Spleen (tissue), 11 donors: ENCODE data around the gene NKAIN2. TPM values are rescaled to one million over a fixed set of nuclear protein-coding genes. Genes with fewer than 3 reads are reported as not detected.
"Not testable (repeated sequence)": the region's sequence is repeated elsewhere in the genome, so short reads cannot be mapped to it uniquely, and the experiment has no call there.

ENCODE experiments used
- DNase-seq: peaks from one replicate; pipeline ENCODE4 v3.0.0-alpha.2; 2020
- H3K27ac ChIP-seq, 8 donors: fragments of 200-600 bp; sonication (generic) in 7 of 8; 1 replicate in 4 of 8; 2 replicates in 4 of 8; pipeline versions ENCODE4 v1.5.0 to v1.8.0; 2016 to 2021; ENCODE audit warnings: inconsistent platforms in 4 of 8, mild to moderate bottlenecking in 4 of 8, moderate library complexity in 1 of 8
- H3K27me3 ChIP-seq, 7 donors: fragments of 200-600 bp; sonication (generic) in 6 of 7; replicated peaks in 1 of 7; 1 replicate in 4 of 7; 2 replicates in 3 of 7; pipeline versions ENCODE4 v1.5.0 to v1.8.0; 2016 to 2021; ENCODE audit warnings: inconsistent platforms in 3 of 7, mild to moderate bottlenecking in 1 of 7
- H3K36me3 ChIP-seq, 6 donors: fragments of 200-600 bp; sonication (generic) in 5 of 6; 1 replicate in 4 of 6; 2 replicates in 2 of 6; pipeline versions ENCODE4 v1.5.0 to v1.8.0; 2016 to 2021; ENCODE audit warnings: inconsistent platforms in 2 of 6
- H3K4me1 ChIP-seq, 6 donors: fragments of 200-600 bp; sonication (generic) in 5 of 6; 1 replicate in 3 of 6; 2 replicates in 3 of 6; pipeline versions ENCODE4 v1.5.0 to v1.8.0; 2016 to 2021; ENCODE audit warnings: inconsistent platforms in 3 of 6
- H3K4me3 ChIP-seq, 8 donors: fragments of 200-600 bp; sonication (generic) in 7 of 8; 1 replicate in 4 of 8; 2 replicates in 4 of 8; pipeline versions ENCODE4 v1.5.0 to v1.8.0; 2016 to 2021; ENCODE audit warnings: inconsistent platforms in 4 of 8, mild to moderate bottlenecking in 4 of 8, moderate library complexity in 2 of 8
- H3K9me3 ChIP-seq, 8 donors: fragments of 200-600 bp; sonication (generic) in 7 of 8; 1 replicate in 4 of 8; 2 replicates in 4 of 8; pipeline versions ENCODE4 v1.5.0 to v1.8.0; 2016 to 2021; ENCODE audit warnings: inconsistent platforms in 4 of 8
- CTCF ChIP-seq, 11 experiments: fragments of 200-600 bp in 7 of 11; fragments of 450-650 bp in 4 of 11; sonication (generic) in 4 of 11; IDR thresholded peaks in 8 of 11; conservative IDR thresholded peaks in 3 of 11; 1 replicate in 7 of 11; 2 replicates in 4 of 11; pipeline versions ENCODE4 v1.4.0 to v1.8.0; 2016 to 2021; ENCODE audit warnings: antibody characterized with exemption in 11 of 11, inconsistent platforms in 4 of 11, mild to moderate bottlenecking in 1 of 11
- POLR2A ChIP-seq, 3 donors: fragments of 450-650 bp; IDR thresholded peaks; one replicate each; pipeline ENCODE4 v1.5.1; 2017; ENCODE audit warnings: antibody characterized with exemption in 3 of 3, mild to moderate bottlenecking in 1 of 3
- POLR2AphosphoS5 ChIP-seq, 3 donors: sonication (generic); formaldehyde crosslinking; IDR thresholded peaks; one replicate each; pipeline ENCODE4 v1.5.1; 2017; ENCODE audit warnings: antibody characterized with exemption in 3 of 3
- WGBS, 5 donors: extraction: QIAGEN DNeasy Blood & Tissue Kit in 3 of 5; methylation state at CpG; one replicate each; pipeline versions ENCODE4 v1.1.5 to v1.1.7; 2013 to 2018; 5-methylcytosine and 5-hydroxymethylcytosine counted together
- intact Hi-C: fragments of 100-400 bp; cut with DNase I; formaldehyde crosslinking; loops from one replicate; pipeline ENCODE4 v1.15.0; 2023; ENCODE audit warnings: low total_unique reads
- polyA plus RNA-seq, 3 donors: library from polyadenylated mRNA; stranded (reverse); fragments of 200-250 nt; gene quantifications; one replicate each; pipeline ENCODE4 v1.2.1, GENCODE V29; 2013
- total RNA-seq, 7 donors: library from RNA; depleted of rRNA in 3 of 7; stranded (reverse); fragments of >200 nt in 3 of 7; fragmentation: NEBNext Ultra II Directional in 4 of 7; extraction: Animal tissue kit (Norgen Biotek cat#: 25700) in 4 of 7; gene quantifications; one replicate each; pipeline versions ENCODE4 v1.1.0 to v1.2.1, GENCODE V29; 2016 to 2021
- donor health status: healthy with polysubstance abuse.
- donor health status: DM: no; HTN: no; CAD: no; lungs with moderate emphysema.
- donor health status: DM: no; HTN: no; CAD: no.
- donor health status: Bipolar disorder and iron deficiency.
- donor health status: healthy.
- donor health status: DM: no; HTN: no; CAD: no.
- donor health status: DM: yes; HTN: yes; CAD: no.

NKAIN2 gene
- total and polyA plus RNA-seq, 10 donors = 0.13 to 0.51 (median 0.18) TPM; not detected in 4

DNA sequence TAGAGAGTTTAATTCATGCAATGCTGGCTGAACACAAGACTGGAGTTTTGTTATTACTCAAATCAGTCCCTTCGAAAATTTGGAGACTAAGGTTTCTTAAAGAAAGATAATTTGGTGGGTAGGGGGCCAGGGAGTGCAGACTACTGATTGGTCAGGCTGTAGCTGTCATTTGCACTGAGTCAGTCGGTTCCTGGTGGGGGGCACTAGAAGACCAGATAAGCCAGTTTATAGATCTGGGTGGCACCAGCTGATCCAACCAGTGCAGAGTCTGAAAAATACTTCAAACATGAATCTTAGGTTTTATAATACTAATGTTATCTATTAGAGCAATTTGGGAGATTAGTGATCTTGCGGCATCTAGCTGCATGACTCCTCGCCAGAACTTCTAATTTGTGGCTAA lies 530.7 kb downstream of the NKAIN2 start:
- 61 to 74% (median 64%) methylated on average over 4 of the region's 4 CpGs for WGBS, 5 donors
- H3K27me3 ChIP-seq = no peaks in the 10 kb centered on the region
- H3K27ac ChIP-seq = no peak overlapping the region
- H3K36me3 ChIP-seq = no peaks in the 10 kb centered on the region
- no peak overlapping the region for H3K4me3 ChIP-seq
- no peak for DNase-seq
- no peak for TF ChIP-seq POLR2A (IDR thresholded peaks at IDR 0.05)
- no peak for TF ChIP-seq POLR2AphosphoS5 (IDR thresholded peaks at IDR 0.05)
- no peak for TF ChIP-seq CTCF (IDR thresholded peaks at IDR 0.05 in 8 of 11, conservative IDR thresholded peaks at IDR 0.05 in 3 of 11)
- H3K4me1 ChIP-seq = no peaks in the 10 kb centered on the region
- intact Hi-C loops = no loop called here
- no peaks in the 10 kb centered on the region for H3K9me3 ChIP-seq

DNA sequence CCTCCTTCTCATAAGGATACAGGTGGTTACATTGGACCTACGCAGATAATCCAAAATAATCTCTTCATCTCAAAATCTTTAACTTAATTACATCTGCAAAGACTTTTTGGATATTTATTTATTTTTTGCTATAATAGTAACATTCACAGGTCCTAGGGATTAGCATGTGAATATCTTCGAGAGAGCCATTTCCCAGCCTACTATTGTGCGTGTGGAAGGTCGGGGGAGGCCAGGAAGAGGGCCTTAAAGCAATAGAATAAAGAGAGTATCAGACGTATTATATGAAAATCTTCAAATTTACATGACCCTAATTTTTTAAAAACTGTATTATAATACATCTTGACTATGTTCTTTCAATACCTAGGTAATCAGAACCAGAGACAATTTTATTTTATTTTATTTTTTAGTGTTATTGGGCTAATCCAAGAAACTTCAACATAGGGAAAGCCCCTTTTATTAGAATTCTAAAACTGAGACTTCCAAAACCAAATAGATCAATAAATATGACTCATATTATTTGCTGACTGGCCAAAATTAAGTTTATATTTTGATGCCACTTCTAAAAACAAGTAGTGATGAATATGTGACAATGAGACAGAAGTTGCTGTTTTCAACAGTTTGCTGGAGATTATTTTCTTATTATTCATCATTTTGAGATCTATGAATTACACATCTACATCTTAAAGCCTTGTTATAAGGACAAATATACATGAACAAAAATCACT lies 536.1 kb downstream of the NKAIN2 start:
- 77 to 87% (median 84%) methylated on average over 5 of the region's 5 CpGs for WGBS, 5 donors
- Histone ChIP-seq H3K27ac (no peak overlapping the region), H3K9me3 (peaks cover 0 to 4% (median 0%) of the 10 kb centered on the region in 8 donors), H3K36me3 (no peaks in the 10 kb centered on the region), H3K4me3 (no peak overlapping the region), H3K4me1 (no peaks in the 10 kb centered on the region), H3K27me3 (no peaks in the 10 kb centered on the region)
- DNase-seq = no peak
- intact Hi-C loops = no loop called here
- TF ChIP-seq POLR2AphosphoS5 (IDR thresholded peaks at IDR 0.05) (no peak), CTCF (IDR thresholded peaks at IDR 0.05 in 8 of 11, conservative IDR thresholded peaks at IDR 0.05 in 3 of 11) (no peak), POLR2A (IDR thresholded peaks at IDR 0.05) (no peak)

DNA sequence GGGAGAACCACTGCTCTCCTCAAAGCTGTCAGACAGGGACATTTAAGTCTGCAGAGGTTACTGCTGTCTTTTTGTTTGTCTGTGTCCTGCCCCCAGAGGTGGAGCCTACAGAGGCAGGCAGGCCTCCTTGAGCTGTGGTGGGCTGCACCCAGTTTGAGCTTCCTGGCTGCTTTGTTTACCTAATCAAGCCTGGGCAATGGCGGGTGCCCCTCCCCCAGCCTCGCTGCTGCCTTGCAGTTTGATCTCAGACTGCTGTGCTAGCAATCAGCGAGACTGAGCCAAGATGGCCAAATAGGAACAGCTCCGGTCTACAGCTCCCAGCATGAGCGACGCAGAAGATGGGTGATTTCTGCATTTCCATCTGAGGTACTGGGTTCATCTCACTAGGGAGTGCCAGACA lies 544.7 kb downstream of the NKAIN2 start:
- H3K27me3 ChIP-seq, H3K27ac ChIP-seq, H3K4me3 ChIP-seq, H3K4me1 ChIP-seq, DNase-seq, intact Hi-C loops, H3K36me3 ChIP-seq: not testable (repeated sequence)
- 82 to 91% (median 87%) methylated on average over 4 to 6 of the region's 6 CpGs; no CpG with 5 or more reads in 1 of the 5 donors for WGBS, 5 donors
- peaks cover 0 to 11% (median 0%) of the 10 kb centered on the region in 8 donors for H3K9me3 ChIP-seq

- Histone ChIP-seq H3K27me3 (no peaks in the 10 kb centered on the region), H3K36me3 (no peaks in the 10 kb centered on the region), H3K27ac (no peak overlapping the region), H3K4me1 (no peaks in the 10 kb centered on the region), H3K4me3 (no peak overlapping the region), H3K9me3 (no peaks in the 10 kb centered on the region)
- 80 to 93% (median 88%) methylated on average over 4 of the region's 4 CpGs for WGBS, 5 donors
- DNase-seq = no peak
- TF ChIP-seq CTCF (IDR thresholded peaks at IDR 0.05 in 8 of 11, conservative IDR thresholded peaks at IDR 0.05 in 3 of 11) = no peak
- no peak for TF ChIP-seq POLR2A (IDR thresholded peaks at IDR 0.05)
- TF ChIP-seq POLR2AphosphoS5 (IDR thresholded peaks at IDR 0.05) = no peak
- intact Hi-C loops = no loop called here
These were observed 551.5 kb downstream of the NKAIN2 start for GRCh38 chr6:124355146-124355545.
